NCI-H2107 treated with DMSO at 0.1 percent for 48 hours (cell line): ENCODE data around the gene RPL18A.

Experiments
- DNase-seq: peaks from one replicate; lab custom pipeline; 2025; ENCODE audit not compliant: unreplicated experiment; lab: John Stamatoyannopoulos, UW

Gene RPL18A

GRCh38 chr19:17908244-17908643 lies 48.5 kb downstream of the RPL18A start:
- DNase-seq = no peak

- DNase-seq = no peak
These were observed 49.5 kb downstream of the RPL18A start for GRCh38 chr19:17909003-17909732.

- DNase-seq = no peak
These were observed 51.2 kb downstream of the RPL18A start for GRCh38 chr19:17910791-17911360.
